Loucy (cell line): ENCODE results near the gene ITGB6.

Source experiments
- H2AFZ ChIP-seq: fragments of 200-600 bp; sonication (generic); 2 replicates; pipeline ENCODE4 v1.6.0; 2016; ENCODE audit warnings: antibody characterized with exemption, mild to moderate bottlenecking, low read length, moderate library complexity
- H3F3A ChIP-seq: fragments of 200-600 bp; 2 replicates; pipeline ENCODE4 v1.6.0; 2016; ENCODE audit warnings: antibody characterized with exemption, low read depth, mild to moderate bottlenecking
- H3K27me3 ChIP-seq: fragments of 200-600 bp; sonication (generic); 2 replicates; pipeline ENCODE4 v1.6.1; 2014; ENCODE audit warnings: low read length, mild to moderate bottlenecking; ENCODE audit not compliant: insufficient read depth, poor library complexity, severe bottlenecking
- H3K36me3 ChIP-seq: fragments of 200-600 bp; sonication (generic); 2 replicates; pipeline ENCODE4 v1.6.1; 2016; ENCODE audit warnings: low read length; ENCODE audit not compliant: insufficient read depth
- H3K4me1 ChIP-seq: fragments of 200-600 bp; sonication (generic); 2 replicates; pipeline ENCODE4 v1.5.1; 2014; ENCODE audit warnings: low read length, mild to moderate bottlenecking; ENCODE audit not compliant: insufficient read depth, poor library complexity, severe bottlenecking
- H3K4me2 ChIP-seq: fragments of 200-600 bp; sonication (generic); 2 replicates; pipeline ENCODE4 v1.6.0; 2014; ENCODE audit warnings: antibody characterized with exemption, low read length, low read depth, mild to moderate bottlenecking; ENCODE audit not compliant: poor library complexity, severe bottlenecking
- H3K4me3 ChIP-seq: fragments of 200-600 bp; sonication (generic); 2 replicates; pipeline ENCODE4 v1.5.1; 2014; ENCODE audit warnings: low read length, mild to moderate bottlenecking, mixed read lengths; ENCODE audit not compliant: poor library complexity, severe bottlenecking
- H3K79me2 ChIP-seq: fragments of 200-600 bp; sonication (generic); 2 replicates; pipeline ENCODE4 v1.6.1; 2014; ENCODE audit warnings: low read length; ENCODE audit not compliant: insufficient read depth
- H3K9ac ChIP-seq: fragments of 200-600 bp; sonication (generic); 2 replicates; pipeline ENCODE4 v1.6.0; 2014; ENCODE audit warnings: mild to moderate bottlenecking, low read depth, low read length, moderate library complexity; ENCODE audit not compliant: poor library complexity, severe bottlenecking
- H3K9me2 ChIP-seq: fragments of 200-600 bp; sonication (generic); replicated peaks from 2 replicates; pipeline ENCODE4 v1.6.1; 2016; ENCODE audit warnings: low read depth, low read length, mixed read lengths
- H3K9me3 ChIP-seq: fragments of 200-600 bp; sonication (generic); 2 replicates; pipeline ENCODE4 v1.6.1; 2014; ENCODE audit warnings: mild to moderate bottlenecking, antibody characterized with exemption, low read length, low read depth; ENCODE audit not compliant: insufficient read depth
- H4K20me1 ChIP-seq: fragments of 200-600 bp; sonication (generic); 2 replicates; pipeline ENCODE4 v1.6.0; 2014; ENCODE audit warnings: antibody characterized with exemption, low read length, mild to moderate bottlenecking; ENCODE audit not compliant: insufficient read depth, poor library complexity, severe bottlenecking
- EZH2phosphoT487 ChIP-seq: fragments of 200-600 bp; IDR thresholded peaks from 2 replicates; pipeline ENCODE4 v1.6.1; 2018; ENCODE audit warnings: antibody characterized with exemption, mild to moderate bottlenecking, moderate library complexity, borderline replicate concordance
- TF ChIP-seq, protein P1 (sequence below): fragments of 200-600 bp; sonication (generic); conservative IDR thresholded peaks from 2 replicates; pipeline ENCODE4 v1.5.1; 2014; ENCODE audit warnings: mild to moderate bottlenecking, antibody characterized with exemption, low read length

The ITGB6 gene

DNA sequence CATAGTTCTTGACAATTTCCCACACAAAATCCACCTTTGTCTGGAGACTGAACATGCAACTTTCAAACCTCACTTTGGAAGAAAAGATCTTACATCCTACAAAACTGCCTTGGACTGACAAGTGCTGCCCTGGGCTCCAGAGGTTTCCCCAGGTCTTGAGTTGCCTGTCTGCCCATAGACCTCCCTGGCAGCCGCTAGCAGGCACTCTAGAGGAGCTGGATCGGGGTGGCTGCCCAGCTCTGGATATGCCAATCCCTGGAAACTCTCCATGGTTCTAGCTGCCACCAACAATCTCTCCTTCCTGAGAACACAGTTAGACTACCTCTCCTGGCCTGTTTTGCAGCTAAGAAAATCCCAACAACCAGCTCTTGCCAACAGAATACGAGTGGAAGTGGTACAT is 3.4 kb upstream of the ITGB6 start:
- no peaks in the 10 kb centered on the region for H3K9me2 ChIP-seq
- peaks cover 4% of the 10 kb centered on the region; the same call in 1 of the 2 replicates for H3K9me3 ChIP-seq
- no peaks in the 10 kb centered on the region for H3K27me3 ChIP-seq
- H3K9ac ChIP-seq: no peak overlapping the region
- H2AFZ ChIP-seq: no peak overlapping the region
- H4K20me1 ChIP-seq: no peaks in the 10 kb centered on the region
- no peaks in the 10 kb centered on the region for H3K36me3 ChIP-seq
- H3K4me2 ChIP-seq: no peak overlapping the region
- TF ChIP-seq, protein P1, sequence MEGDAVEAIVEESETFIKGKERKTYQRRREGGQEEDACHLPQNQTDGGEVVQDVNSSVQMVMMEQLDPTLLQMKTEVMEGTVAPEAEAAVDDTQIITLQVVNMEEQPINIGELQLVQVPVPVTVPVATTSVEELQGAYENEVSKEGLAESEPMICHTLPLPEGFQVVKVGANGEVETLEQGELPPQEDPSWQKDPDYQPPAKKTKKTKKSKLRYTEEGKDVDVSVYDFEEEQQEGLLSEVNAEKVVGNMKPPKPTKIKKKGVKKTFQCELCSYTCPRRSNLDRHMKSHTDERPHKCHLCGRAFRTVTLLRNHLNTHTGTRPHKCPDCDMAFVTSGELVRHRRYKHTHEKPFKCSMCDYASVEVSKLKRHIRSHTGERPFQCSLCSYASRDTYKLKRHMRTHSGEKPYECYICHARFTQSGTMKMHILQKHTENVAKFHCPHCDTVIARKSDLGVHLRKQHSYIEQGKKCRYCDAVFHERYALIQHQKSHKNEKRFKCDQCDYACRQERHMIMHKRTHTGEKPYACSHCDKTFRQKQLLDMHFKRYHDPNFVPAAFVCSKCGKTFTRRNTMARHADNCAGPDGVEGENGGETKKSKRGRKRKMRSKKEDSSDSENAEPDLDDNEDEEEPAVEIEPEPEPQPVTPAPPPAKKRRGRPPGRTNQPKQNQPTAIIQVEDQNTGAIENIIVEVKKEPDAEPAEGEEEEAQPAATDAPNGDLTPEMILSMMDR: no peak
- no peaks in the 10 kb centered on the region for H3K79me2 ChIP-seq
- H3K4me3 ChIP-seq: no peak overlapping the region
- H3F3A ChIP-seq: no peaks in the 10 kb centered on the region
- H3K4me1 ChIP-seq: peaks cover 23% of the 10 kb centered on the region

DNA sequence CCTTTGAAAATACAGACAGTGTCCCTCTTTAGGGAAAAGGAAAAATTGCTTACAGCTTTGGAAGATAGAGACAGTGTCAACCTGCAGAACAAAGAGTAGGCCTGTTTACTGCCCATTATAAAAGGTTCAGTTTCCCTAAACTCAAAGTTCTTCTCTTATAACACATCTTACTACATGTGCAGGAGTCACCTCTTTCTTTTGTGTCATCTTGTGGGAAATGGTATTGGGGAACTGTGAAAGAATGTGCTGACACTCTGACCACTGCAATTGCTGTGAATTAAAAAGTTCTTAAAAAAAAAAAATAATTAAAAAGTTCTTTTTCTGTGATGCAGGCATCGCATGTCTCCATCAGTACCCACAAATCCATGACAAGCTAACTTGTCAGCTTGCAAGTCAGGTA is 2.9 kb upstream of the ITGB6 start:
- Histone ChIP-seq H3K9me3 (peaks cover 4% of the 10 kb centered on the region; the same call in 1 of the 2 replicates), H3K4me1 (peaks cover 23% of the 10 kb centered on the region), H3K36me3 (no peaks in the 10 kb centered on the region), H4K20me1 (no peaks in the 10 kb centered on the region), H3K4me2 (no peak overlapping the region), H3F3A (no peaks in the 10 kb centered on the region), H3K9ac (no peak overlapping the region), H2AFZ (no peak overlapping the region), H3K27me3 (no peaks in the 10 kb centered on the region), H3K9me2 (no peaks in the 10 kb centered on the region), H3K79me2 (no peaks in the 10 kb centered on the region), H3K4me3 (no peak overlapping the region)
- TF ChIP-seq, protein P1: no peak
- TF ChIP-seq EZH2phosphoT487: no peak

DNA sequence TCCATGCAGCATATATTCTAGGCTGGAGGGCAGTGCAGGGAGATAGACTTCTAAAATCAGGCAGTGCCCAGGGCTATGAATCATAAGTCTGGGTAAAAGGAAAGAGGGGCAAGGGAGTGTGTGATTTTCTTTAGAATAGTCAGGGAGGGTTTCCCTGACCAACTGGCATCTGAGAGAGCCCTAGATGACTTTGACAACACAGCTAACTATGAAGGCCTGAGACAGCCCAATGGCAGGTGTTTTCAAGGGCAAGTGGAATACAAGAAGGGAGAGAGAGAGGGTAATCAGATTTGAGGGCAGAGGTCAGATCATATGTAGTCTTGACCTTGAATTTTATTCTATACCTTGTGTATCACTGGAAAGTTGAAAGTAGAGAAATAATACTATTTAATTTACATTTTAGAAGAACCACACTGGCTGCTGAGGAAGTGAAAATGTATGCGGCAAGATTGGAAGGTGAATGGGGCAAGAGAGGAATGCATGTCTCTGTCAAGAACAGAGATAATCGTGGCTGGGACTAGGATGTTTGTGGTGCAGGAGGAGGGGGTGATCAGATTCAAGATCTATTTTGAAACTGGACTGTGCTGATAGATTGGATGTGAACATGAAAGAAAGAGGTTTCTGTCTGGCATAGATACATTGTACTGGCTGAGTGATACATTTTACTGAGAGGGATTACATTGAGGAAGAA is 1.9 kb upstream of the ITGB6 start:
- H4K20me1 ChIP-seq: no peaks in the 10 kb centered on the region
- H3K9me2 ChIP-seq: no peaks in the 10 kb centered on the region
- peaks cover 27% of the 10 kb centered on the region for H3K4me1 ChIP-seq
- no peak for TF ChIP-seq EZH2phosphoT487
- TF ChIP-seq, protein P1: no peak
- no peak overlapping the region for H3K9ac ChIP-seq
- no peaks in the 10 kb centered on the region for H3K27me3 ChIP-seq
- H3K36me3 ChIP-seq: no peaks in the 10 kb centered on the region
- H3K4me3 ChIP-seq: no peak overlapping the region
- peaks cover 4% of the 10 kb centered on the region; the same call in 1 of the 2 replicates for H3K9me3 ChIP-seq
- no peak overlapping the region for H3K4me2 ChIP-seq
- no peaks in the 10 kb centered on the region for H3K79me2 ChIP-seq
- H3F3A ChIP-seq: no peaks in the 10 kb centered on the region
- H2AFZ ChIP-seq: no peak overlapping the region
